Renal cortical epithelial cell (primary cell): ENCODE results near the gene TRIO. TPM values are rescaled to one million over a fixed set of nuclear protein-coding genes. Genes with fewer than 3 reads are reported as not detected.
"Not testable (repeated sequence)": the region's sequence is repeated elsewhere in the genome, so short reads cannot be mapped to it uniquely, and the experiment has no call there.

ENCODE experiments used
- DNase-seq: peaks from one replicate; pipeline ENCODE4 v3.0.0-alpha.2; 2011; ENCODE audit warnings: low read depth
- total RNA-seq: library from RNA; depleted of rRNA; stranded (reverse); fragments of >200 nt; gene quantifications from 2 replicates; pipeline ENCODE4 v1.2.3, GENCODE V29; 2014

The TRIO gene
- total RNA-seq, 1 donor from 2014 or later, result 408 TPM

- DNase-seq, result no peak
These were observed 289.9 kb downstream of the TRIO start for GRCh38 chr5:14432931-14433589.

- DNase-seq, result no peak
These were observed 292.3 kb downstream of the TRIO start for GRCh38 chr5:14435481-14435880.

- not testable (repeated sequence) for DNase-seq
These were observed 293.0 kb downstream of the TRIO start for GRCh38 chr5:14436122-14436521.

GRCh38 chr5:14436801-14437542 lies 293.8 kb downstream of the TRIO start:
- DNase-seq, result no peak

DNA sequence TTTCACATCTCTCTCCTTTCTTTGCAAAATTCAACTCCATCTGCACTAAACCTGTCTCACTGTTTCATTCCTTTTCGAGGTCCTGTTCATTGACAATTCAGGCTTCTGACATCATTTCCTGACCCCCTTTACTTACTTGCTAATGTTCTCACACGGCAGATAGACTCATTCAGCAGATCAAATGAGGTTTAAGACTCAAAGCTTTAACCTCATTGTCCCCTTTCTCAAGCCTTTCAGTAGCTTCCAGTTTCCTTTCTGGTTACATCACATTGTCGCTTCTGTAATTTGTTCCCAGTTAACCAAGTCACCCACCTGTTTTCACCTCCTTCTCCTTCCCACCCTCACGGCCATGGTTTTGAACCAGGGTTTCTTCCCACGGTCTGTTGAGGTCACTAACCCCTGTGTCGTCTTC lies 295.1 kb downstream of the TRIO start:
- DNase-seq, result no peak

GRCh38 chr5:14439087-14439871 lies 296.1 kb downstream of the TRIO start:
- no peak for DNase-seq

DNA sequence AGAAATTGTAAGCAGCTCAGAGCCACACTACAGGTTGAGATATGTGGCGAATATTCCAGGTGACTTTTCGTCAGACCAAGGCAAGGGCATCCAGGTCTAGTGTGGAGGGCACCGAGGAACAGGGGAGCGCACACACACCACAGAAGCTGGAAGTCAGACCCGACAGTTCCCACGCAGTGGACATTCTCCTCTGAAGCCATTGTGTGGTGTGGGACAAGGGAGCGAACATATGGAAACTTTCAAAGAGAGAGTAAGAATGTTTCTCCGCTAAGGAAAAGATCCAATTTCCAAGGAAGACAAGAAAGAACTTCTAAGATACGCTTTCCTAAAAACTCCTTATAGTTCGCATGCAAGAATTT lies 297.1 kb downstream of the TRIO start:
- DNase-seq, result no peak

DNA sequence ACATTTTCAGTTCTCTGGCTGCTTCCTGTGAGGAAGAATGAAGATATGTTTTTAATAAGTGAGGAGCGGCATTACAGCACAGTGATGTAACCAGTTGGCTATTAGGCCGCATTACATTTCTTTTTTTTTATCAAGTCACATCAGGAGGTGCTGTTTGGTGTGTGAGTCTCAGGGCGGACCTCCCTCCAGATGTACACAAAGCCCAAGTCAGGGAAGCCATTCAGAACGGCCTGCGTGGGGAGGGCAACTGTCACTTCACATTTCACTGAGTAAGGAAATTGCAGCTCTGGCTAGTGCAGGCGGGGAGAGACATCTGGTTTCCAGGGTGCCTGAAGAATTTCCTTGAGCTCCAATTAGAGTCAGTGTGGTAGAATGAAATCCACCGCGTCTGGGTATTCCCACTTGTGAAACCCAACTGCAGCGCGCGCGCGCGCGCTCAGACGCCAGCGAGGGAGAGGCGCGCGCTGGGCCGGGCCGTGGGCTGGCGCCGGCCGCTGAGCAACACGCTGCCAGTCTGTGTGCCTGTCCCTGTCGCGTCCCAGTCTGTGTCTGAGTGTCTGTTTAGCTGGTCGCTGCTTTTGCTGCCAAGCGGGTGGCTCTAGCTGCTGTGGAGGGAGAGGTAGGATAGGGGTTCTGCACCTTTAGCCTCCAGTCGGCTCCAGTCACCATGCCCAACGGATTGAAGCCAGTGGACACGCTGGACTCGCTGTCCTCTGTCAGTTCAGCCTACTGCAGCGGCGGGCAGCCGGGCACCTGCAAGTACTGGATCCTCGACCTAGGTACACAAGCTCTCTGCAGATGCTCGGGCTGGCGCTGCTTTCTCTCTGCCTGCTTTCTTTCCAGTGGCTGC lies 297.7 kb downstream of the TRIO start:
- peak; percentile 75 for DNase-seq

GRCh38 chr5:14441641-14442040 lies 298.5 kb downstream of the TRIO start:
- DNase-seq, result no peak

DNA sequence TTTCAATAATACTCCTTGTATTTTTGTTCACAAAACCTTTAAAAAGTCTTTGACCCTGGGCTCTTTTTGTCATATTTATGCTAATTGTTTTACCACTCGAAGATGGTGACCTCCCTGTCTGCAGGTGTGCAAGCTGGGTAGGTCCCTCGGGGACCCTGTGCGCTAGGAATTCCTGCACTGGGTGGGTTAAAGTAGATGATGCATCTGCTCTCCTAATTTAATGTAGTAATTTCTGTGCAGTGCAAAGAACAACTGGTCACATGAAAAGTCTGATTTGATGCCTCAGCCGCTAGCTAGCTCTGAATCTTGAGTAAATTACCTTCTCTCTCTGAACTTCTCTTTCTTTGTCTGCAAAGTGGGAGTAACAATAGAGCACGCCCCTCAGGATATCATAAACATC lies 299.4 kb downstream of the TRIO start:
- DNase-seq, result no peak

- DNase-seq, result no peak
These were observed 300.5 kb downstream of the TRIO start for GRCh38 chr5:14443671-14444093.

DNA sequence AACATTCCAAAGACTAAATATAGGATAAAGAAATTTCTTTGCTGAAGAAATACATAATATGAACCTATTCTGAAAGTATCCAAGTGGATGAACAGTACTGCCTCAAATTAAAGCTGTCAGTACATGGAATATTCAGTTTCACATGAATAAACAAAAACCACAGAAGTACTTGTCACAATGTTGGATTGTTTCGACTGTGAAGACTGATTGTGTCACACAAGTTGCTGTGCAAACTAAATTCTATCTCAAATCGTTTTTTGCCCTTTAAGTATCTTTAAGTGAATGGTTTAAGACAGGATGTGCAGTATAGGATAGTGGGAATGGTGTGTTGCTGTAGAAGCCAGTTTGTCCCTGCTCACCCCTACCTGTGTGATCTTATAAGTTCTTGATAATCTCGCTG lies 301.0 kb downstream of the TRIO start:
- DNase-seq, result peak; percentile 35

- peak; percentile 30 for DNase-seq
These were observed 301.9 kb downstream of the TRIO start for GRCh38 chr5:14445013-14445412.

GRCh38 chr5:14445576-14446290 lies 302.6 kb downstream of the TRIO start:
- no peak for DNase-seq

DNA sequence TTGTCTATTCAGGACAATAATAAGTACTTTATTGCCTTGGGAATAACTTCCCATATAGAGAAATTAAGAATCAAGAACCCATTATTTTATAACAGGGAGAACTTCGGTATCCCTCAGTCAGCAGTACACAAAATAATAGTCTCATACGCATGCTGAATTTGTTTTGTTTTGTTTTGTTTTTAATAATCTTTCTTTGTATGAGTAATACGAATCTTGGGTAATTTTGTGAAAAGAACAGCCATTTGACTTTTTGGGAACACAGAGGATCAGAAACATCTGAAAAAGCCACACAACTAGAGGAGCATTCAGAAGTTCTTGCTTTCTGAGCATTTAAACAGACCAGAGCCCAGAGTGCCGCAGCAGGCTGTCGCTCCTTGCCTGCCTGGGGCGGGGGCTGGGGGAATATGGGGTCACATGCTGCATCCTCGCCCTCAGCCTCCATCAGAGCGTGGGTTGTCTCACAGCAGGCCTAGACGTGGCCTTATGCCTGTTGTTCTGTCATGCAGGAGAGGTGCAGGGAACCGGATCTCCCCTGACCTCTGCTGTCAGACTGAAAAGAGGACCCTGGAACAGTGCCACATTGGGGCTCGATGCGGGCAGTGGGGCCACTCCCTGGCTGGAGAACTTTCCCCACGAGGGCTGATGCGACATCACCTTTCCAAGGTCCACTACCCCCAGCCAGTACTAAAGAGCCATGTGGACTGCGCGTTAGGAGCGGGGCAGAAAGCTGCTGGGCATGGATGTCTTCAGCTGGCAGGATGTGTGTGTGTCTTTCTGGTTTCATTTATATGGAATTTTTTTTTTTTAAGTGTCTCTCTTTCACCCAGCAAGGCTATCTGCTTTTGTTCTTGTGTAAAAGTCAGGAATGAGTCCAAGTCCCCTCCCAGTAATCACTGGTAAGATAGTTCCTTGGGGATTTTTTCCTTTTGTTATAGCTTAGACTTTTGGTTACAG lies 305.1 kb downstream of the TRIO start:
- DNase-seq, result peak; percentile 67

DNA sequence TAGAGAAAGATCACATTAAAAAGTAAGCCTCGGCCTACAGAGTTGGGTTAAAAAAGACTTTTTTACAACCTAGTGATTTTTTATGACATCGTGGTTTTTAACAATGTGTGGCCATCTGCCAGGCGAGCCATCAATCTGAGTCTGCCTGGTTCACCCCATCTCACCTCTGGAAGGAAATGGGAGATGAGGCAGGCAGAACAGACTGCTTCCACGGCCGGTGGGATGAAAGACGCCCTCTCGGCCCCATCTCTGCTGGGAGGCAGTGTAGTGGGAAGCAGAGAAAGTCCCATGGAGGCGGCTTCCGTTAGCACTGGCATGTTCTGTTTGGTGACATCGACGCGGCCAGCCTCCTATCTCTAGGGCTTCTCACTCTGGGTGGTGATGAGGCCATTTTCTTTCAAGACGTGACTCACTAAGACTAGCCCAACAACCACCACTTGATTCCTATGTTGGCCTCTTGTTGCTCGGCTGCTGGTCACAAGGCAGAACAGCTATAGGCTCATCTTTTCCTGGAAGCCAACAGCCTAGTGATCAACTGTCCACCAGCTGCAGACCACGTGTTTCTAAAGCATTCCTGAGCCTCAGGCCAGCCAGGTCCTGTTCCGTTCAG lies 306.0 kb downstream of the TRIO start:
- DNase-seq, result peak; percentile 87

GRCh38 chr5:14450018-14450524 lies 306.9 kb downstream of the TRIO start:
- no peak for DNase-seq

DNA sequence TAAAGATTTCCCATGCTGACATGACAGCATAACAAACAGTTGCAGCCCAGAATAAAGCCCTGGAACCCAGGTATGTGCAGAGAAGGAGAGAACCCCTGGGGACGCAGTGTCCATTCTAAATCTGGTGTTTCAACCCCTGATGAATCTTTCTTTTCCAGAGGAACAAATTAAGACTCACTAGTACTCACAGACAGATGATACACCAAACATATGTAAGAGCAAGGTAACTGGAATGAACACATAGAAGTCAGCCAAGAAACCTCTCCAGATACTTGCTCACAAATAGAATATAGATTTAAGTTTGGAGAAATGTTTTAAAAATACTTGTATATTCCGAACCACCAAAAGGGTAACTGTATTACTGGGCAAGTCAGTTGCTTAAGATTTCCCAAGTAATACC lies 307.6 kb downstream of the TRIO start:
- no peak for DNase-seq

- DNase-seq, result no peak
These were observed 308.7 kb downstream of the TRIO start for GRCh38 chr5:14451871-14452270.
